B cell (primary cell): ENCODE results near the gene HABP4. TPM values are rescaled to one million over a fixed set of nuclear protein-coding genes. Genes with fewer than 3 reads are reported as not detected.

Experiments used
- ATAC-seq: fragments of 200-7000 bp; cut with Tn5 transposase; one replicate; pipeline ENCODE4 v1.10.0; 2021; ENCODE audit warnings: low read depth, mild to moderate bottlenecking, moderate number of reproducible peaks, moderate library complexity
- CTCF ChIA-PET: fragments of 350-600 bp; sonication (Branson Sonifier 250); formaldehyde crosslinking; loops from one replicate; lab custom pipeline; 2021; ENCODE audit warnings: antibody characterized with exemption, inconsistent platforms; lab: Charles Lee
- POLR2A ChIA-PET: fragments of 350-600 bp; sonication (Branson Sonifier 250); formaldehyde crosslinking; loops from one replicate; lab custom pipeline; 2021; ENCODE audit warnings: antibody characterized with exemption; lab: Charles Lee
- DNase-seq: peaks from one replicate; pipeline ENCODE4 v3.0.0; 2013
- H2AFZ ChIP-seq: 2 replicates; pipeline ENCODE4 v1.6.1; 2012; ENCODE audit warnings: mild to moderate bottlenecking, low read depth, low read length; ENCODE audit not compliant: insufficient read depth, poor library complexity, severe bottlenecking
- H3K27ac ChIP-seq, 2 donors: 1 replicate in 1 of 2; 2 replicates in 1 of 2; pipeline ENCODE4 v1.5.1; 2012 to 2013; ENCODE audit warnings: low read length in 2 of 2, mild to moderate bottlenecking in 2 of 2, moderate library complexity in 1 of 2
- H3K27me3 ChIP-seq, 4 experiments: fragments of 200-600 bp in 1 of 4; sonication (generic) in 1 of 4; replicated peaks in 1 of 4; 1 replicate in 2 of 4; 2 replicates in 2 of 4; pipeline versions ENCODE4 v1.6.1 to v1.7.0; 2013 to 2016; ENCODE audit warnings: low read length in 3 of 4, mild to moderate bottlenecking in 2 of 4, mixed read lengths in 1 of 4, moderate library complexity in 1 of 4; ENCODE audit not compliant: insufficient read depth in 4 of 4, control insufficient read depth in 3 of 4; ENCODE audit errors: control extremely low read depth in 1 of 4
- H3K36me3 ChIP-seq, 2 experiments: replicated peaks in 1 of 2; 1 replicate in 1 of 2; 2 replicates in 1 of 2; pipeline versions ENCODE4 v1.6.1 to v1.7.1; 2013; ENCODE audit warnings: low read length in 1 of 2; ENCODE audit not compliant: insufficient read depth in 2 of 2, control insufficient read depth in 1 of 2; ENCODE audit errors: control extremely low read depth in 1 of 2, extremely low read depth in 1 of 2
- H3K4me1 ChIP-seq, 2 donors: fragments of 200-600 bp in 1 of 2; sonication (generic) in 1 of 2; 1 replicate in 1 of 2; 2 replicates in 1 of 2; pipeline versions ENCODE4 v1.5.1 to v1.6.1; 2013 to 2017; ENCODE audit warnings: low read length in 2 of 2; ENCODE audit not compliant: control insufficient read depth in 2 of 2, insufficient read depth in 2 of 2
- H3K4me2 ChIP-seq: replicated peaks from 2 replicates; pipeline ENCODE3; 2012; ENCODE audit warnings: mild to moderate bottlenecking, low read depth, low read length; ENCODE audit not compliant: poor library complexity, severe bottlenecking
- H3K4me3 ChIP-seq, 5 experiments: fragments of 200-600 bp in 1 of 5; sonication (generic) in 1 of 5; 1 replicate in 3 of 5; 2 replicates in 2 of 5; pipeline versions ENCODE4 v1.5.1 to v1.7.0; 2011 to 2016; ENCODE audit warnings: low read length in 4 of 5, mild to moderate bottlenecking in 4 of 5, low read depth in 2 of 5, control low read depth in 1 of 5, moderate library complexity in 1 of 5; ENCODE audit not compliant: insufficient read depth in 1 of 5; ENCODE audit errors: control extremely low read depth in 1 of 5, extremely low read depth in 1 of 5
- H3K79me2 ChIP-seq: fragments of 200-600 bp; sonication (generic); one replicate; pipeline ENCODE4 v1.6.0; 2016; ENCODE audit warnings: low read length; ENCODE audit not compliant: control insufficient read depth, insufficient read depth
- H3K9ac ChIP-seq: fragments of 200-600 bp; sonication (generic); 2 replicates; pipeline ENCODE4 v1.6.1; 2017; ENCODE audit warnings: mild to moderate bottlenecking, low read length, moderate library complexity
- H3K9me3 ChIP-seq, 3 donors: one replicate each; pipeline versions ENCODE4 v1.6.1 to v1.7.1; 2013; ENCODE audit warnings: low read length in 2 of 3; ENCODE audit not compliant: control insufficient read depth in 2 of 3, insufficient read depth in 1 of 3; ENCODE audit errors: control extremely low read depth in 1 of 3
- H4K20me1 ChIP-seq: 2 replicates; pipeline ENCODE4 v1.6.0; 2012; ENCODE audit warnings: mild to moderate bottlenecking, low read length; ENCODE audit not compliant: insufficient read depth, control insufficient read depth, poor library complexity, severe bottlenecking
- H3K27ac Mint-ChIP-seq: one replicate; pipeline ENCODE4 v1.8.0; 2021; ENCODE audit warnings: mixed read lengths
- H3K27me3 Mint-ChIP-seq: one replicate; pipeline ENCODE4 v1.8.0; 2021; ENCODE audit warnings: mixed read lengths
- H3K4me1 Mint-ChIP-seq: one replicate; pipeline ENCODE4 v1.8.0; 2021; ENCODE audit warnings: mixed read lengths
- H3K4me3 Mint-ChIP-seq: one replicate; pipeline ENCODE4 v1.8.0; 2021; ENCODE audit warnings: mixed read lengths
- H3K9me3 Mint-ChIP-seq: one replicate; pipeline ENCODE4 v1.8.0; 2022; ENCODE audit warnings: mixed read lengths; ENCODE audit not compliant: insufficient read depth
- CTCF ChIP-seq: fragments of 200-600 bp; IDR thresholded peaks from one replicate; pipeline ENCODE4 v1.8.0; 2022; ENCODE audit warnings: antibody characterized with exemption, mild to moderate bottlenecking
- EZH2 ChIP-seq: IDR thresholded peaks from 2 replicates; pipeline ENCODE4 v1.6.1; 2012; ENCODE audit warnings: borderline replicate concordance, low read depth, mild to moderate bottlenecking, moderate library complexity, low read length; ENCODE audit not compliant: insufficient read depth, poor library complexity, severe bottlenecking
- WGBS: methylation state at CpG from one replicate; pipeline ENCODE4 v1.1.5; 2013; ENCODE audit warnings: missing lambda C conversion rate; ENCODE audit not compliant: insufficient coverage; 5-methylcytosine and 5-hydroxymethylcytosine counted together
- intact Hi-C: fragments of 100-400 bp; cut with micrococcal nuclease; formaldehyde crosslinking; loops from one replicate; pipeline ENCODE4 v1.10.0; 2022
- polyA plus RNA-seq: library from polyadenylated mRNA; depleted of rRNA; stranded (reverse); fragments of >200 nt; gene quantifications from 2 replicates; pipeline ENCODE4 v1.2.3, GENCODE V29; 2012
- total RNA-seq, 2 donors: library from RNA; stranded (reverse); fragments of 120-200 nt in 1 of 2; gene quantifications; 1 replicate in 1 of 2; 2 replicates in 1 of 2; pipeline versions ENCODE4 v1.2.3 to v1.2.4, GENCODE V29; 2013 to 2022

Gene HABP4
- total and polyA plus RNA-seq, 2 donors (not counting 1 experiment from before 2014, with no cell fraction given): 3.3 to 15.0 TPM

- Mint-ChIP-seq H3K9me3 (no peaks in the 10 kb centered on the region), H3K27me3 (no peaks in the 10 kb centered on the region), H3K4me1 (peaks cover 9% of the 10 kb centered on the region), H3K27ac (no peak overlapping the region), H3K4me3 (no peak overlapping the region)
- H3K27me3 ChIP-seq: no peaks in the 10 kb centered on the region
- peaks cover 0 to 22% of the 10 kb centered on the region in 2 experiments for H3K36me3 ChIP-seq
- CTCF ChIA-PET: no interaction called here
- ATAC-seq (no peak), DNase-seq (no peak)
- POLR2A ChIA-PET: no interaction called here
- TF ChIP-seq CTCF (no peak), EZH2 (no peak)
- no peak overlapping the region for H3K27ac ChIP-seq
- no peak overlapping the region for H3K9ac ChIP-seq
- intact Hi-C loops: no loop called here
- H3K79me2 ChIP-seq: no peaks in the 10 kb centered on the region
- H4K20me1 ChIP-seq: no peaks in the 10 kb centered on the region
- H2AFZ ChIP-seq: no peak overlapping the region
- peaks cover 3 to 4% of the 10 kb centered on the region in 2 donors for H3K4me1 ChIP-seq
- H3K4me3 ChIP-seq: no peak overlapping the region
- 94% methylated on average over 11 of the region's 12 CpGs for WGBS
- H3K9me3 ChIP-seq: no peaks in the 10 kb centered on the region
- H3K4me2 ChIP-seq: no peak overlapping the region
These were observed 39.6 kb downstream of the HABP4 start for GRCh38 chr9:96489482-96489979.

GRCh38 chr9:96490534-96491078, 40.6 kb downstream of the HABP4 start:
- Histone ChIP-seq H3K4me3 (no peak overlapping the region), H3K27me3 (no peaks in the 10 kb centered on the region), H3K27ac (no peak overlapping the region), H2AFZ (no peak overlapping the region), H3K9ac (no peak overlapping the region), H3K4me2 (no peak overlapping the region), H4K20me1 (no peaks in the 10 kb centered on the region), H3K79me2 (no peaks in the 10 kb centered on the region), H3K9me3 (no peaks in the 10 kb centered on the region), H3K4me1 (no peaks in the 10 kb centered on the region), H3K36me3 (peaks cover 0 to 22% of the 10 kb centered on the region in 2 experiments)
- Mint-ChIP-seq H3K4me1 (peaks cover 1% of the 10 kb centered on the region), H3K27ac (no peak overlapping the region), H3K4me3 (no peak overlapping the region), H3K9me3 (no peaks in the 10 kb centered on the region), H3K27me3 (no peaks in the 10 kb centered on the region)
- no peak for TF ChIP-seq CTCF
- no peak for TF ChIP-seq EZH2
- ATAC-seq: no peak
- WGBS: 98% methylated on average over 4 of the region's 10 CpGs
- intact Hi-C loops: no loop called here
- CTCF ChIA-PET: no interaction called here
- POLR2A ChIA-PET: no interaction called here
- DNase-seq: no peak
